ENCODE data around the gene RHOT2. TPM values are rescaled to one million over a fixed set of nuclear protein-coding genes. Genes with fewer than 3 reads are reported as not detected.

Gene RHOT2
- total and polyA plus RNA-seq, 2 of the 8 experiments (the other 6 are each of a cell fraction or from before 2014, with no cell fraction given): 149 to 194 TPM

- no peak for TF ChIP-seq CHD2 (IDR thresholded peaks at IDR 0.05; ENCODE audit: low read length)
- TF ChIP-seq TEAD4 (IDR thresholded peaks at IDR 0.05; ENCODE audit: low read depth, low read length): no peak
- no peak for TF ChIP-seq MAX (IDR thresholded peaks at IDR 0.05)
- no peak for TF ChIP-seq RBBP5 (IDR thresholded peaks at IDR 0.05; ENCODE audit: borderline replicate concordance, low read depth, low read length)
- no peak for TF ChIP-seq ATF3 (IDR thresholded peaks at IDR 0.05; ENCODE audit: insufficient read depth, low read depth, low read length)
- no peak for TF ChIP-seq TCF12 (IDR thresholded peaks at IDR 0.05; ENCODE audit: low read depth, low read length)
- no peak for TF ChIP-seq CBX8 (IDR thresholded peaks at IDR 0.05; ENCODE audit: borderline replicate concordance, low read depth, low read length)
Observed at GRCh38 chr16:640614-641013, 27.3 kb upstream of the RHOT2 start (continued).

Data from H1 (cell line).